HG03342 (cell line): Measurements from ENCODE around the gene RHBDF1.
A peak's percentile ranks its signal among the peaks of the same experiment; 100 is the strongest.

ENCODE experiments used
- ATAC-seq: cut with Tn5 transposase; IDR thresholded peaks from one replicate; pipeline ENCODE4 v1.9.1; 2021; ENCODE audit warnings: mild to moderate bottlenecking, moderate library complexity; ENCODE audit not compliant: unreplicated experiment

Gene RHBDF1

DNA sequence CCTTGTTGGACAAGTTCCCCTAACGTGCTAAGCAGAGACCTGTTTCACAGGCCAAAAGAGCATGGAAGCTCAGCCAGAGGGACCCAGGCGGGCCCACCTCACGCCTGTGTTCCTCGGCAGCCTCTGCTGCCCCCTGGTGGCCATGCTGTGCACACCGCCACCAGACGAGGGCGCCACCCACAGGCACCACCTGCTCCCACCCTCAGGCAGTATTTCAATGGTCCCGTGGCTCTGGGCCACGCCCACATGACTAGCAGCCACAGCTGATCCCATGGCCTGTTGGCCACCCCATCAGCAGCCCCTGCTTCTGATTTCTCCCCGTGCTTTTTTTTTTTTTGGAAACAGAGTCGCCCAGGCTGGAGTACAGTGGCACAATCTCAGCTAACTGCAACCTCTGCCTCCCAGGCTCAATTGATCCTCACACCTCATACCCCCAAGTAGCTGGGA lies 24.5 kb upstream of the RHBDF1 start:
- ATAC-seq: no peak

DNA sequence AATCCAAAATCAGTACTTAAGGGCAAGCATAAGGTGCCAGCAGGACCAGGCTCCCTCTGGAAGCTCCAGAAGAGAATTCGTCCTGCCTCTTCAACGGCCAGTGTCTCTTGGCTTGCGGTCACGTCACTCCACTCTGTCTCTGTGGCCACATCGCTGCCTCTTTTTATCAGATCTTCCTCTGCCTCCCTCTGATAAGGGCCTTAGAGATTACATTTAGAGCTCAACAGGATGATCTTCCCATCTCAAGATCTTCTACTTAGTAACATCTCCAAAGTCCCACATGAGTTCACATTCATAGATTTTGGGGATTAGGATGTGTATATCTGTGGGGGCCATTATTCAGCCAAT lies 22.5 kb upstream of the RHBDF1 start:
- ATAC-seq: no peak

DNA sequence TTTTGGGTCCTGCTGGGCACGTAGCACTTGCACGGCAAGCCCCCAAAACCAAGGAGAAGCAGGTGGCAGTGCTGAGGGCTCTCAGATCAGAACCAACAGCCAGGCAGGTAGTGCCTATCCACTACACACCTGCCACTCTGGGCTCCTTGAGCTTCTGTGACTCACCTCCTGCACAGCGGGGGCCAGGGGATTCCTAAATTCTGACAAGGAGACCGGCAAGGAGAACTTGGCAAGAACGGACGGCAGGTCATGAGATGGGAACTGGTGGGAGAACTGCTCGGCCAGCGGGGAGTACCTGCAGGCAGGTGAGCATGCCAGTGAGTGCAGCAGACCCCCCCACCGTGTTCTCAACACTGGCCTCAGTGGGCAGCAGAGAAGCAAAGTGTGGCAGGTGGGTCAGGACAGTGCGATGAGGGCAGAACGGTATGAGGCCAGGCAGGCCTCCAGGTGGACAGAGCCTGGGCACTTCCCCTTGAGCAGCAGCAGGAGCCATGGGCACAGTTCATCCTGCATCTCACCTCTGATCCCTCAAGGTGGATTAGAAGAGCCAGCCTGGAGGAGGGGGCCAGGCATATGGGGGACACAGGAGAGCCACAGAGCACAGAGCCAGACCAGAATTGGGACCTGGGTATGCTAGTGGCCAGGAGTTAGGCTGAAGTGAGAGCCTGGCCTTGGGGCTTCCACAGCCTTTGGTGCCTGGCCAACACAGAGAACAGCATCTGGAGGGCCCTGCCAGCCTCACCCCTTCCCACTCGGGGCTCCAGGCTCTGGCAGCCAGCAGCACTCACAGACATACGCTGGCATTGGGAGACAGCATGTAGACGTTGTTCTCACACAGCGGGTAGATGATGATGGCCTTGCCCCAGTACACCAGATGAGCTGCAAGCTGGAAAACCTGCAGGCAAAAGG lies 20.3 kb upstream of the RHBDF1 start:
- no peak for ATAC-seq

DNA sequence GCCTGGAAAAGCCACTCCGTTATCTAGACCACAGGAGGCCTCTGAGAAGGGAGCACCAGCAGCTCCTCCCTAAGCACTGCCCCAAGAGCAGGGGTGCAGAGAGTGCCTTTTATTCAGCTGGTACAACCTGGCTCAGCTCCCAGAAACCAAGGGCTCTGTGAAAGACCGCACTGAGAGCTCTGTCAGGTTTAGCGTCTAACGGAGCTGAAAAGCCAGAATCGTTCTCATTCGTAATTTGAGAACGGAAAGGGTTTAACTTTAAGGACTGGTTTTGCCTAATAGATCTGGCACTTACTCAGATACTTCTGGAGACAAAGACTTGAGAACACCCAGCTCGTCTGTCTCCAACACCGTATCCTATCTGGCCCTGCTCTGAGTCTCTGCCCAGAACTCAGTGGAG lies 19.1 kb upstream of the RHBDF1 start:
- no peak for ATAC-seq

DNA sequence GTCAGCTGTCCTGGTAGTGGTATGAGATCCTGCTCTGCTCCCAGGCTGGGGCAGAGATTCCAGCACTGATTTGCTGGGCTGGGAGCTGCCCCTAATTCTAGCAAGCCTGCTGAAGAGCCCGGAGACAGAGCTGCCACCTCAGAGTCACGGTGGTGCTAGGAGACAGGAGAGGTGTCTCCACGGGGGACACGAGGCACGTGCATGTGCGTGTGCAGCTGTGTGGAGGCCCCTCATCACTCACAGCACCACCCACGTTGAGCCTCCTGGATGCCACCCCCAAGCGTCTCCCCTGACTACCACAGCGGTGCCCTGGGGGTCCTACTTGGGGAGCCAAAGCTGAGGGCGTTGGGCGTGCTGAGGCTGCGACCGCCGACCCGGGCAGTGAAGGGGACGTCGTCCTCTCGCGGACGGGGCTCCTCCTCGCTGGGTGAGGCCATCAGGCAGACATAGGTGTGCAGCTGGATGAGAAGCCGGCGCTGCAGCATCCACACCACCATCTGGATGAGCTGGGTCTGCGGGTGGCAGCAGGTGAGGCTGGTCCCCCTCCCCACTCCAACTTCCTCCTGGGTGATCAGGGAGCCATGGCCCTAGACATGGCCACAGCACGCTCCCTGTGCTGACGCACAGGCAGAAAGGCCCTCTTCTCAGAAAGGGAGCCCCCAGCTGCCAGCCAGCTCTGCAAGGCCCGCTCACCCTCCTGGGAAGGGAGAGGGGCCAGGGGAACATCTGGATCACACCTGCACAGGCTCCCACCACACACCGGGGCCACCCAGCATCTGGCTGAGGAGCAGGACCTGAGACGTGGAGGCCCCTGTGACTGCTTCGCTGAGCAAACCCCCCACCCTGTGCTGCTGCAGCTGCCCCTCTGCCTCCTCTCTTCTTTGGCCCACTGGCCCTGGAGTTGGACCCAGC lies 17.2 kb upstream of the RHBDF1 start:
- no peak for ATAC-seq

DNA sequence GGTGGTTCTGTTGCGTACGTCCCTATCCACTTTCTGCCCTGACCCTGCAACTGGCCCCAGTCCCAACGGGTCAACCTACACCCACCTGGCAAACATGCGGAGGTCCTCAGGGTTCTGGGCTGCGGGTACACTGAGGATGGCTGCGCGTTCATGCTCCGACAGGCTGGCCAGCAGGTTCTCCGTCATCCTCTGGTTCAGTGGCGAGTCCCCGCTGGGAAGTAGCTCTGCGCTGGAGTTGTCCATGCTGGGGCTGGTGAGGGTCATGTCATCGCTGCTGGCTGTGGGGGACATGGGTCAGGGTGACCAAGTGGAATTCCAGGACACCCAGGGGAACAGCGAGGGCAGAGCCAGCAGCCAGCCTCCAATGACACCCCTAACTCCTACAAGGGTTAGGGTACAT lies 16.2 kb upstream of the RHBDF1 start:
- ATAC-seq: no peak

DNA sequence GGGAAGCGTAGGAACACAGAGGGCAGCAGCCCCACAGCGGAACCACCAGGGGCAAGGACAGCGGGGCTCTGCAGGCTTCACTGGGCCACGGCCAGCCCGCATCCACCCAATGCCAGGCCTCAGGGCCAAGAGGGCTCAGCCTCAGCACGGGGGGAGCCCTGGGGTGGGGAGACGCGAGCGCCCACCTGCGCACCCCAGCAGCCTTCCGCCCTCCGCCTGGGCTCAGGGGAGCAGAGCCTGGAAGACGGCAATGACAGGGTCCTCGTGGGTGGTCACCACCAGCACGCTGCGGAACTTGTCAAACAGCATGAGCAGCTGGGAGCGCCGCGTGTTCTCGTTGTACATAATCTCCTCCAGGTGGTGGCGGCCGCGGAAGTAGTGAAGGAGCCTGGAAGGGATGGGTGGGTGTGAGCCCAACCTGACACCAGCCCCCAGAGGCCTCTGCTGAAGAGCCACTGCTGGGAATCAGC lies 14.1 kb upstream of the RHBDF1 start:
- no peak for ATAC-seq

DNA sequence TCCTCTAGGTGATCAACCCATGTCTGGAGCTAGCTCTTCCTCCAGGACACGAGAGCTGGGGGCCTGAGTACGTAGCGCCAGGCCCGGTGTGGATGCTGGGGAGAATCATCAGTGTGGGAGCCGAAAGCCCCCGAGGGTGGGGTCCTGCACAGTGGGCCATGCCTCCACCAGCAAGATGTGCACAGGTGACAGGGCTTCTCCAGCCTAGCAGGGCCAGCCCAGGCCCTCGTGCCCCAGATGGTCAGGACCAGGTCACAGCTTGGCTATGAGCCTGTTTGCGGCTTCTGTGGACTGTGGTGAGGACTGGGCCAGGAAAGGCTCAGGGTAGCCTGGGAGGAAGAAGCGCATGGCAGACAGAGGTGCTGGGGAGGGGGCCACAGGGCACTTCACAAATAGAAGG lies 13.4 kb upstream of the RHBDF1 start:
- no peak for ATAC-seq

DNA sequence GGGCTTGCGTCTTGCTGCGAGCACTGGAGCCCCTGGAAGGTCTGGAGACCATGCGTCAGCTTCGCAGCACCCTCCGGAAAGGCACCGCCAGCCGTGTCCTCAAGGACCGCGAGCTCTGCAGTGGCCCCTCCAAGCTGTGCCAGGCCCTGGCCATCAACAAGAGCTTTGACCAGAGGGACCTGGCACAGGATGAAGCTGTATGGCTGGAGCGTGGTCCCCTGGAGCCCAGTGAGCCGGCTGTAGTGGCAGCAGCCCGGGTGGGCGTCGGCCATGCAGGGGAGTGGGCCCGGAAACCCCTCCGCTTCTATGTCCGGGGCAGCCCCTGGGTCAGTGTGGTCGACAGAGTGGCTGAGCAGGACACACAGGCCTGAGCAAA lies 13.0 kb upstream of the RHBDF1 start:
- no peak for ATAC-seq

DNA sequence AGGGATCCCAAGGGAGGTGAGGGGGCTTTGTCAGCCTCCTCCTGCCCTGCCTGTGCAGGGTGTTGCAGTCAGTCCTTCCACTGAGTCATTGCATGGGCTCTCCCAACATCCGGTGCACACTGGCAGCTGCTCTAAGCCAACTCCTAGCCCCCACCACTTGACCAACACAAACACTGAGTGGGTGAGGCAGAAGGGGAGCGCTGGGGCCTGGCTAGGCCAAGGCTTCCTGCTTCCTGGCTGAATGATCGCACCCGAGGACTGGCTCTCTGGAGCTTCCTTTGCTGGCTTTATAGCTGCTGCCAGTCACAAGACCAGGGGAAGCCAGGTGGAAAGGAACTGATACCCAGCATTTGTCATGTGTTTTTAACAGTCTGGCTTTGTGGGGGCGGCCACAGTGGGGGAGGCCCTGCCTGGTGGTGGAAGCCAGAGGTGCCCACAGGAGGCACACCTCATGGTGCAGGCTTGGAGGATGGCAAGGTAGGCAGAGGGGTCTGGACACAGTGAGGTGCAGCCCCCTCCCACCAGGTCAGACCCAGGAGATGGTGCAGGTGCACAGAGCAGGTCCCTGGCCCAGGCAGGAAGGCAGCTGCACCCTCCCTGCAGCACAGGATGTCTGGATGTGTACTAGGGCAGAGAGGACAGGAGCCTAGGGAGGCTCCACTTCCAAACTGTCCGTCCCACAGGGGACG lies 12.4 kb upstream of the RHBDF1 start:
- peak; percentile 58 for ATAC-seq

DNA sequence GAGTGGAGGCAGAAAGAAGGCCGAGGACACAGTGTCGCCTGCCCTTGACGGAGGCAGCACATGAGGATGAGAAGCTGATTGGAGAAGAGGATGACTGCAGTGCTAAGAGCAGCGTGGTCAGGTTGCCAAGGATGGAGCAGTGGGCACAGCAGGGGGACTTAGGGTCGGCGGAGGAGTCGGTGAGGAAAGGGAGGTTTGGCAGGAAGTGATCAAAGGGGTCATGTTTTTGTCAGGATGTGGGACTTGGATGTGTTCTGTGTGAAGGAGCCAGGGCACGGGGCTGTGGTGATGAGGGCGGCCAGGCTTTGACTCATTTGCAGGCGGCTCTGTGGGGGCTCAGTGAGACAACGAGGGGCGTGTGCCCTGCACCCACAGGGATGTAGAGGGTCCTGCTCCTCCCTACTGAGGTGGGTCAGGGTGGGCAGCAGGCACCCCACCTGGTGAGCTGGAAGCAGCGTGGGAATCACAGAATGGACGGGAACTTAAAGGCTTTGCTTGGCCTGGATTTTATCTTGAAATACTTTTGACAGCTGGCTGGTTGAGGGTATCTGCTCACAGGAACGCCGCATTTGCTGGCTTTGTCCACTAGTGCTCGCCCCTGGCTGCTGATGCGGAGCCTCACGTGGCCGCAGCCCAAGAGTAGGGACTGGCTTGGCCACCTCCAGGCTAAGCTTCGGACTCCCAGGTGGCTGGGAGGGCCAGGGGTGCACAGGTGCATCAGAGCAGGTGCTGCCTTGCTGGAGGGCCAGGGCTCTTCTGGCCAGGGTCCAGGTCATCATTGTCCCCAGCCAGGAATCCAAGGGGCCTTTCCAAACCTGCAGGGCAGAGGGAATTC lies 11.6 kb upstream of the RHBDF1 start:
- ATAC-seq: no peak

DNA sequence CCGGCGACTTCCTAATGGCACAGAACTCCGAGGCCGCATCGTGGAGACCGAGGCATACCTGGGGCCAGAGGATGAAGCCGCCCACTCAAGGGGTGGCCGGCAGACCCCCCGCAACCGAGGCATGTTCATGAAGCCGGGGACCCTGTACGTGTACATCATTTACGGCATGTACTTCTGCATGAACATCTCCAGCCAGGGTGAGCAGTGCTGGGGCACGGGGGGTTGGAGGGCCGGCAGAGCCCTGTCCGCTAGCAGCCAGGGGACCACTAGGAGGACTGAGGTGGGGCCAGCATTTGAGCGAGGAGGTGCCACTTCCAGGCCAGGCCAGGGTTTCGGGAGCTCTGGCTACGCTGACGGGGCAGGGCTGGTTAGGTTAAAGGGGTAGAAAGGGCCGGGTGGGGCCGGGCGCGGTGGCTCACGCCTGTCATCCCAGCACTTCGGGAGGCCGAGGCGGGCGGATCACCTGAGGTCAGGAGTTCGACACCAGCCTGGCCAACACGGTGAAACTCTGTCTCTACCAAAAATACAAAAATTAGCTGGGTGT lies 10.7 kb upstream of the RHBDF1 start:
- no peak for ATAC-seq

DNA sequence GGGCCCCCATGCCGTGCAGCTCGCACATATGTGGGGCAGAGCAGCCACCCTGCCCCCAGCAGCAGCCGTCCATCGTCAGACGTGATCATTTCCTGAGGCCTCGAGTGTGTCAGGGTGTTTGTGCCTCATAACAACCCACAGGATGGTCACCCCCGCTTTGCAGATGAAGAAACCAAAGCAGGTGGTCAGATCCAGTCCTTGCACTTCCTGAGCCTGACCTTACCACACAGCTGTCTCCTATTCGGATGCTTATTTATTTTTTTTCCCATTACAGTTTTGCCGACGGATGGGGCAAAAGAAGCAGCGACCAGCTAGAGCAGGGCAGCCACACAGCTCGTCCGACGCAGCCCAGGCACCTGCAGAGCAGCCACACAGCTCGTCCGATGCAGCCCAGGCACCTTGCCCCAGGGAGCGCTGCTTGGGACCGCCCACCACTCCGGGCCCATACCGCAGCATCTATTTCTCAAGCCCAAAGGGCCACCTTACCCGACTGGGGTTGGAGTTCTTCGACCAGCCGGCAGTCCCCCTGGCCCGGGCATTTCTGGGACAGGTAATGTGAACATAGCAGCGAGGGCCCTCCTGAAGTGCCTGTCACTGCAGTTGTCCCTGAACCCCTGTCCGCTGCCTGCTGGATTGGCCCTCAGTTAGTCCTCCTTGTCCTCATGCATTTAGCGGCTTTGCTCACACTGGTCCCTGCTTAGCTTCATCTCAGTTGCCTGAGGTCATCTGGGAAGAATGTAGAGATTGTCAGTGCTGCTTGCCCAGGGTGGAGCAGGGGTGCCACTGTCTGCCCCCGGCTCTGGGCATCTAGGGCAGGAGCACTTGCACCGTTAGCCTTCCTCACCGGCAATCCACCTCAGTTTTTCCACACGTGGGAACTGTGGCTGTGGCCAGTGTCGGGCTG lies 7.0 kb upstream of the RHBDF1 start:
- ATAC-seq: no peak

DNA sequence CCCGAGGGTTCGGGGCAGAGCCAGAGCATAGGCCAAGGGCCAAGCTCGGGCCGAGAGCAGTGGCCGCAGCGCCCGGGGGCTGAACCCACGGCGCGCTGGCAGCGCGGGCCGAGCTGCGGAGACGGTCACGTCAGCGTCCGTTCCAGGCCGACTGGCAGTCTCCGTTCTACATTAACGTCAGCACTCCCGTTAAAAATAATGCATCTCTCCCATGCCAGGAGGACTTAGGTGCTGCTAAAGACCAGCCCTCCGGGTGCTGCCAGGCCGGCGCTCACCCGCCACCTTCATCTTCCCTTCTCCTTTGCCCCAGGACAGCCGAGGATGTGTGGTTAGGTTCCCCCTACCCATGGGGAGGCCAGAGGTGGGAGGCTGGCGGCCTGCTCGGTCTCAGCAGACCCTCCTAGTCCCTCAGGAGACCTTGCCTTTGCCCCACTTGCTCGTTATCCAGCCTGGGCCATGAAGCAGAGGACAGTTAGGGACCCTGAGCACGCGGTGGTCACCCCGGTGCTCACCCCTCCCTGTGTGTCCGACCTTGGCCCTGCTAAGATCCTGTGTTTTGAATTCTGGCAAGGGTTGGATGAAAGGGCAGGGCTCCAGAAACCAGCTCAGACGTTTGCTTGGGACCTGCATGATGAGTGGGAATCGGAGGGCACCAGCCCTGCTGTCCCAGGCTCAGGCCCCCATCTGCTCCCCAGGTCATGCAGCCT lies 6.2 kb upstream of the RHBDF1 start:
- ATAC-seq: peak; percentile 18

DNA sequence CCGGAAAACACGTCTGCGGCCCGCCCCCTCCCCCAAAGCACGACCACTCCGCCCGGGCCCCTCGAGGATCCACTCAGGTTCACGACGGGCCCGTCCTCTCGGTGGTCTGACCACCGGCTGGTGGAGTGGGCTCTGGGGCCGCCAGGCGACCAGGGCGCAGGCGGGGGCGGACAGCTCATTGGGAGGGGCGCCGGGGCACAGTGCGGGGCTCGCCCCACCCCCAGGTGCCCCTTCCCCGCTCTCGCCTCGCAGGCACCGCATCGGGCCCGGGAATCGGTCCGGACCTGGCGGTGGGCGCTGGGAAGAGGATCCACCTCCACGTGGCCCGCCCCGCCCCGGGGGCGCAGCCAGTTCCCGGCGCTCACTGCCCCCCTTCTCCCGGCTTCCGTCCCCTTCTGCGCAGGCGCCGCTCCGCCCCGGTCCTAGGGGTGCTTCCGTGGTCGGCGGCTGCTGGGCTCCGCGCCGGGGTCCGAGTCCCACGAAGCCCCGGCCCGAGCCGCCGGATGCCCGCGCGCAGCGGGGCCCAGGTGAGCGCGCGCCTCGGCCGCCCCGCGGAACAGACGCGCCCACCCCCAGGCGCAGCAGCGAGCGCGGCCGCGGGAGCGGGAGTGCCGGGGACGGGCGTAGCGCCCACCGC lies 5.5 kb upstream of the RHBDF1 start, which contains the start of gene MPG:
TSS of gene MPG (plus strand) at position 419 of the 637 bp plus-strand sequence. CDS start at position 504, 85 bp downstream.
- peak; percentile 54 for ATAC-seq

DNA sequence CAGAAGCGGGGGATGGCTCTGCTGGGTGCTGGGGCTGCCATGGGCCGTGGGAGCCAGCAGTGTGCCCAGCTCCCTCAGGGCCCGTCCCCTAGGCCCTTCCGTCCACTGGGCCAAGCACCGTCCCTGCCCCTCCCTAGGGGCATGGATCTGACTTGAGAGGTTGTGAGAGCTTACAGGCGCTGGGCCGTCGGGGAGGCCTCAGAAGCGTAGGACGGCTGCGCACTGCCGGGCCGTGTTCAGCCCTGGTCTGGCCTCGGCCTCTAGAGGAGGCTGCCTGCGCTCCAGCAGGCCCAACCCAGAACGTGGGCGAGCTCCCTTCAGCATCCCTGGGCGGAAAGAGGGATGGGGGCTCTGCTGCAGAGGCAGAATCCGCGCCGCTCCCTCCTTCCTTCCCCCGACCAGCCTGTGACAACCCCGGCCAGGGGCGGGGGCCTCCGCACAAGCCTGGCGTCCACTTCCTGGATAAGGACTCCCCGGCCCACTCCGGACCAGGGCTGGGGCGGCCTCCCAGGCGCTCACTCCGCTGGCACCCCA lies 4.9 kb upstream of the RHBDF1 start:
- peak; percentile 21 for ATAC-seq

DNA sequence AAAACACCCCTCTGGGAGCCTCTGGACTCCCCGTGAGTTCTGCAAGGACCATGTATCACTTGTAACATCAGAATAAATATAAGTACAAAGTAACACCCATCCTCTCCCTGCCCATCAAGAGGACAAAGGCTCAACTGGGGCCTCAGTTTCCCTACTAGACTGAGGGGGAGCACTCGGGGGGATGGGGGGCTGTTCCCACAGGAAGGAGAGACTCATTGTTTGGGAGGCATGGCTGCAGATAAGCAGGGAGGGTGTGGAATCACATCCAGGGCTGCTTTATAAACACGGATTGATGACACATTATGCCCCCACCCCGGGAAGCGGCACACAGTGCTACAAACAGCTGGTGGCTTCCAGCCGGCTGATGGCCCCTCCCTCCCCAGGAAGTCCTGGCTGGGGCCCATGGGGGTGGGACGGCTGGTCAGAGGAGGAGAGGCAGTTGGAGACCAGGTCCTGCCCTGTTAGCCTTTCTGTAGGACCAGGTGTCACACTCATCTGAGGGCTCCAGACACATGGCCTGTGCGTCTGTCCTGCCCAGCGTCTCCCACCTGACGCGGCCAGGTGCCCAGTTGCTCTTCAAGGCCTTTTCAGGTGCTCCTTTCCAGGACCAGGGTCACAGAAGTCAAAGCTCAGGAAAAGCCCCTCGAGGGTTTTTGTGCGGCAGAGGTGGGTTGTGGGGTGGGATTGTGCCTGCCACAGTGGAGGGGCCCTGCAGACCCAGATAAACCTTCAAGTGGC lies 4.3 kb upstream of the RHBDF1 start:
- no peak for ATAC-seq
